Activated gamma-delta T cell treated with Interleukin-2 at 50 U/mL for 16 hours (primary cell): ENCODE data around the gene LIN28B.
"Not testable (repeated sequence)": the region's sequence is repeated elsewhere in the genome, so short reads cannot be mapped to it uniquely, and the experiment has no call there.

Experiments
- DNase-seq: peaks from one replicate; pipeline ENCODE4 v3.0.0-alpha.2; 2020

LIN28B gene, protein sequence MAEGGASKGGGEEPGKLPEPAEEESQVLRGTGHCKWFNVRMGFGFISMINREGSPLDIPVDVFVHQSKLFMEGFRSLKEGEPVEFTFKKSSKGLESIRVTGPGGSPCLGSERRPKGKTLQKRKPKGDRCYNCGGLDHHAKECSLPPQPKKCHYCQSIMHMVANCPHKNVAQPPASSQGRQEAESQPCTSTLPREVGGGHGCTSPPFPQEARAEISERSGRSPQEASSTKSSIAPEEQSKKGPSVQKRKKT

DNA sequence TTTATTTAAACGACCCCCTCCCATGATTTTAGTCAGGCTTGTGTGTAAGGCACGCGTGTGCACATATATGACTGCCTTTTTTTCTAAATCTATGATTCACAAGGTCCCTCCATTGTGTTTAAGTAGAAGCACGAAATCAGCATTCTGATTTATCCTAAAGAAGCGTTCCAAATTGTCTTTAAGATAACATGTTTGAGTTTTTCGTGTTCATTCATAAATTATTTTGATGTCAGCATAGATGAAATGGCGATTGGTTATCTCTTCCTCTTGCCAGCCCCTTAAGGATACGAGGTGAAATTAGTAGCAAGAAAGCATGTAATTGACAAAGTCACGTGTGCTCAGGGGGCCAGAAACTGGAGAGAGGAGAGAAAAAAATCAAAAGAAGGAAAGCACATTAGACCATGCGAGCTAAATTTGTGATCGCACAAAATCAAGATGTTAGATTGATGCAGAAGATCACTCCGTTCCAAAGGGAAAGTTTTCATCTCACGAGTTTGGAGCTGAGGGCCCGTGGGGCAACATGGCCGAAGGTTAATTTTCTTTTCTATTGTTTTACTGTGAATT is at the start of gene LIN28B:
TSS of gene LIN28B (plus strand) at position 377 of the 564 bp plus-strand sequence. CDS start at position 521, 144 bp downstream.
- DNase-seq: no peak

DNA sequence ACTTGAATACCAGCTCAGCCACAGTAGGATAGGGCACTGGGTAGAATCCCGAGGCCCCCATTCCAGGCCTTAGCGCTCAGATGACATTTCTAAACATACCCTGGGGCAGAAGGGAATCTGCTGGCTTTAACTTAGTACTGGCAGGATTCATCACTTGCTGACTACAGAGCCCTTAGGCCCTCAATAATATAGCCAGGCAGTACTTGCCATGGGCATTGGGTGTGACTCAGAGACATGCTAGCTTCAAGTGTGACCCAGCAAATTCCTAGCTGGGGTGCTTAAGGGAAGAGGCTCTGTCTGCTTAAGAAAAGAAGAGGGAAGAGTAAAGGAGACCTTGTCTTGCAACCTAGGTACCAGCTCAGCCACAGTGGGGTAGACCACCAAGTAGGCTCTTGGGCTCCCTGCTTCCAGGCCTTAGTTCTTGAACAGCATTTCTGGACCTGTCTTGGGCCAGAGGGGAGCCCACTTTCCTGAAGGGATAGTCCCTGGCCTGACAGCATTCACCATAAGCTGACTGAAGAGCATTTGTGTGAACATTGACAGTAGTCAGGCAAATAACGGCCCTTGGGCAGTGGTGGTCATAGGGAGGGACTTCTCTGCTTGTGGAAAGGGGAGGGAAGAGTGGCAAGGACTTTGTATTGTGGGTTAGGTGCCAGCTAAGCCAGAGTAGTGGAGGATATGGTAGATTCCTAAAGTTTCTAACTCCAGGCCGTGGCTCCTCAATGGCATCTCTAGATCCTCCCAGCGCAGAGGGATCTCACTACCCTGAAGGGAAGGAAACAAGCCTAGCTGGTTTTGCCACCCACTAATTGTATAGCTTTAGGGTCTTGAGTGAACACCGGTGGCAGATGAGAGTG is 48.6 kb upstream of the LIN28B start:
- no peak for DNase-seq

DNA sequence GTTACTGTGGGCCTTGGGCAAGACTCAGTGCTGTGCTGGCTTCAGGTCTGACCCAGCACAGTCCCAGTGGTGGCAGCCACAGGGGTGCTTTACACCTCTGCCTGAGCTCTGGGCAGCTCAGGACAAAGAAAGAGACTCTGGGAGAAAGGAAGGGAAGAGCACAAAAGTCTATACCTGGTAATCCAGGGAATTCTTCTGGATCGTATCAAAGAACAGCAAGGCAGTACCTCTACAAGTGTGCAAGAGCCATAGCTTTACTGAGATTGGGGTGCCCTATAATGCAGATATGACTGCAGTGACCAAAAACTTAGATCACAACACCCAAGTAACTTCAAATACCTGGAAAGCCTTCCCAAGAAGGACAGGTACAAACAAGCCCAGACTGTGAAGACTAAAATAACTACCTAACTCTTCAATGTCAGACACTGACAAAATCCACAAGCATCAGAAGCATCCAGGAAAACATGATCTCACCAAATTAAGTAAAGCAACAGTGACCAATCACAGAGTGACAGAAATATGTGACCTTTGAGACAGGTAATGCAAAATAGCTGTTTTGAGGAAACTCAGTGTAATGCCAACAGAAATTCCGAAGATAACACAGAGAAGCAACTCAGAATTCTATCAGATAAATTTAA is 47.9 kb upstream of the LIN28B start:
- no peak for DNase-seq

DNA sequence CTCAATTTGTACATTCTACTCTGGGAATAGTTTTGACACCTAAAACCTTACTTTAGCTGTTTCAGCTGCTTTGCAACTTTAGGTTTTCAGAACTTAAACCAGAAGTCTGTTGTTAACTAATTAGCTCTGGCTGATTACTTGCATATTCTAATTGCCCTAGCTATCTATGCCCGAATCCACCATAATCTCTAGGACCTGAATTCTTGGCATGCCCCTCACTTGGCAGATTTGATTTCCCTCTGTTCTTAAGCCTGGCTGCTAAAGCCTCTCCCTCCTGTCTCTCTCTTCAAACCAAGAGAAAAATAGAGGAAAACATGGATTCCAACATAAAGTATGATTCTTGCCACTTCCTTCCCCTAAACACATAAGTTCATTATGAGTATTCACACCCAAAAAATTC is 35.0 kb upstream of the LIN28B start:
- DNase-seq: no peak

DNA sequence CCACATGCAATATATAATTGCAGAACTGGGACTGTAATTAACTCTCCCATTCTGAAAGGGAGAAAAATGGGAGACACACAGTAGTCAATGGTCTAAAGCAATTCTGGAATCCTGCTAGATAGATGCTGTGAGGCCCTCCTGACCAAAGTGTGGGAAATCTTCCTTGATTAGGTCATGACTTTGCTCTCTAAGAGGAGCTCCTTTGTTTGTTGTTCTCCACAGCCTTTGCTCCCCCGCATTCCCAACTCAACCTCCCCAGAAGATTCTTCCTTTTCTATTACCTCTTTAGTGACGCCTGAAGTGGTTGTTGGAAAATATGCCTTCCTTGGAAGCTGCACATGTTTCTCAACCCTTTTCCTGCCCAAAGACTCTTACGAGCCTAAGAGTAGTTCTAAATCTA is 28.8 kb upstream of the LIN28B start:
- no peak for DNase-seq

DNA sequence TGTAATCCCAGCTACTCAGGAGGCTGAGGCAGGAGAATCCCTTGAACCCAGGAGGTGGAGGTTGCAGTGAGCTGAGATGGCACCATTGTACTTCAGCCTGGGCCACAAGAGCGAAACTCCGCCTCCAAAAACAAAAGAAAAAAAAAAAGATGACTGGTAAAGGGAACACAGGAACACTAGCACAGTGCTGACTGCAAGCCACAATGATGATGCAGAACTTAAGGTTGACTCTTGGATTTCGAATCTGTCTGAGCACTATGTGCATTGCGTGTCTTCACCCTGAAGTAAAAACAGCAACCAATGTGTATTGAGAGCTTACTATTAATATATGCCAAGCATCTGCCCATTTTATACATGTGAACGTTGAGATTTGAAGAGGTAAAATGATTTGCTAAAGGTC is 27.6 kb upstream of the LIN28B start:
- no peak for DNase-seq

DNA sequence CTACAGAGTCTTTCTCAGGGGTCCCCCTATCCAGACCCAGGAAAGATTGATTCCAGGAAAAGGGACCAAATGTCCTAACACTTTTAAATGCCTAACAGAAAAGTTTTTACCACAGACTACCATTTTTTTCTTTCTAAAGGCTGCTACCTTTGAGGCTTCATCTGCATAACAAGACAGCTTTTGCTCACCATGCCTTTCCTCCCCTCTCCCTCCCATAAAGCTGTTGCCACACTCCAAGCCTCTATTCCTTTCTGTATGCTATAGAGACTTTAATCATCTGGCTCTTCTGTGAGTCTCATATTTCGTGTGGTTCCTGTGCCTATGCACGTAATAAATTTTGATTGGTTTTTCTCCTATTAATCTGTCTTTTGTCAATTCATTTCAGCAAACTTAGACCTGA is 26.0 kb upstream of the LIN28B start:
- DNase-seq: no peak

DNA sequence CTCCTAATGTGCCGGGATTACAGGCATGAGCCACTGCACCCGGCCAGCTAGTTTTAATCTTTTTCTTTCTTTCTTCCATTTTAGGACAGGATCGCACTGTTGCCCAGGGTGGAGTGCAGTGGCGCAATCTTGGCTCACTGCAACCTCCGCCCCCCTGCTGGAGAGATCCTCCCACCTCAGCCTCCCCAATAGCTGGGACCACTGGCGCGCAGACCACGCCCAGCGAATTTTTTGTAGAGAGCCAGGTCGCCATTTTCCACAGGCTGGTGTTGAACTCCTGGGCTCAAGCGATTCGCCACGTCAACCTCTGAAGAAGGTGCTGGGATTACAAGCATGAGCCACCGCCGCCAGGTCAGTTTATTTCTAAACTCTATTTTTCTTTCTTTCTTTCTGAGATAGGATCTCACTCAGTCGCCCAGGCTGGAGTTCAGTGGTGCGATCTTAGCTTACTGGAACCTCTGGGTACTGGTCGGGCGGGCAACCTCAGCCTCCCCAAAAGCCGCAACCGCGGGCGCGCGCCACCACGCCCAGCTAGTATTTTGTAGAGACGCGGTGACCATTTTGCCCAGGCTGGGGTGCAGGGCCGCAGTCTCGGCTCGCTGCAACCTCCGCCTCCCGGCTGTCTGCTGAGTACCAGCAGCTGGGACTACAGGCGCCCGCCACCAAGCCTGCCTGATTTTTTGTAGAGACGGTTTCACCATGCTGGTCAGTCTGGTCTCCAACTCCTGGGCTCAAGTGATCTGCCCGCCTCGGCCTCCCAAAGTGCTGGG is 20.0 kb upstream of the LIN28B start:
- no peak for DNase-seq

DNA sequence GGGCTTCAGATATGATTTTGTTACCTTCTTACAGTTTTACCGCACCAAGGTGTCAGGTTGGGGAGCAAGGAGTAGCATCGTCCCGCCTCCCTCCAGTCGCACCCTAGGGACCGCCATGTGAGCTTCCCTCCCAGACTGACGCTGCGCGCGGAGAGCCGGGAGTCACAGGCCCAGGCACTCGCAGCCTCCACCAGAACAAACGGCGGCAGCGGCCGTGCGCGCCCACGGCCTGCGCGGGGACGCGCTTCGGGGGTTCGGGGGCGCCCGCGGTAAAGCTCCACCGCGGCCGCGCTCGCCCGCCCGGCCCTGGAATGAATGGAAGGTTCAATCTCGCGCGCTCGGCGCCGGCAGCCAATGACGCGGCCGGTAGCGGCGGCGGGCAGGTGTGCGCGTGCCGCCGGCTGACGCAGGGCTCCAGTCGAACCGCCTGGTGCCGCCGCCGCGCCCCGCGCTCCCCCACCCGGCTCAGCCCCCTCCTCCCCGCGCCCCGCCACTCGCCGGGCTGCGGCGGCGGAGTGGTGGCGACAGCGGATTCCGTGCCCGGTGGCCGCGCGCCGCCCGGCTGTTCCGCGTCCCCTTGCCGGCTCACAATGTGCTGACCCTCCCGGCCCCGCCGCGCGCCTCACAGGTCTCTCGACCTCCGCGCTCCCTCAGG is 16.5 kb upstream of the LIN28B start:
- DNase-seq: no peak

DNA sequence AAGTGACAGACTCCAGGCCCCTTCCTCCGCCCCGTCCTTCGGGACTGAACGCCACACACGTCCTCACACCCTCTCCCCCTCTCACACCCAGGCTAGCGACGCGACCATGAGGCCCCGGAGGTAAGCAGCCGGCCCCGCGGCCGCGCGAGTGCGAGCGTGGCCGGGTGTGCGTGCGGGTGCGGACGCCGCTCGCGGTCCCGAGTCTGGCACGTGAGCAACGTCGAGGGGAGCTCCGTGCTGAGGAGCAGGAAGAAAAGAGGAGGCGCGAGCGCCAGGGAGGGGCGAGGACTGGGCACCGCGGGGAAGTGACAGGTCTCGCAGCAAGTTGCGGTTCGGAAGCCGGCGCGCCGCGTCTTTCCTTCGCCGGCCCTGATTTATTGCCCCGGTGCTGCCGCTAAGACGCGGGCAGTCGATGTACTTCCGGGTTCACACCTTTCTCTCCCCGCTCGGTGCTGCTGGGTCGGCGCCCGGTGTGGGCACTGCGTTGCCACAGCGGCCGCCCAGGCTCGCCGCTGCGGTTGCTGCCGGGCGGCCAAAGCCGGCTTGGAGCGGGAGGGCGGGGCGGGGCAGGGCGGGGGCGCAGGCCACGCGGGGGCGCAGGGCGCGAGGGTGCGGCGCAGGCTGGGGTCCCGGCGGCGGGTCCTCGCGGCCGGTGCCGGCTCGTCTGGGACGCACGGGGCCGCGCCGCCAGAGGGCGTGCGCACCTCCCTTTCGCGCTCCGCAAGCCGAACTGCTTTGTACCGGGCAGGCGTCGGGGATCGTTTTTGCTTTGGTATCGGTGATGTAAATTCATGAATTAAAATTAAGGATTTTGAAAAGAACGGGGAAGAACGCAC is 15.8 kb upstream of the LIN28B start:
- no peak for DNase-seq

DNA sequence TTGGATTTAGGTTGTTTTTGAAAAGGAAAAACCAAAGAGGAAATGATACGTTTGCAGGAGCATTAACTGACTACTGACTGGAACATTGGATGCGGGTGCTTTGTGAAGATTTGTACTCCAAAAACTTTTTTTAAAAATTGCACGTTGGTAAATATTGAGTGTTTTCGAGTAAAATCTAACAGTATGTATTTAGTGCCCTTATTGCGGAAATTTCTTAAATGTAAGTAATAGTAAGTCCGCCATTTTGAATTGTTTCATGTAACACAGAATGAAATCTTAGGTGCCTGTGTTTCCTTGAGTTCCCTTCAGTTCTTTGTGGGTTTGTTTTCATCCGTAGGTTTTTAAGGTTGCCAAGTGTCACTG is 15.2 kb upstream of the LIN28B start:
- no peak for DNase-seq

DNA sequence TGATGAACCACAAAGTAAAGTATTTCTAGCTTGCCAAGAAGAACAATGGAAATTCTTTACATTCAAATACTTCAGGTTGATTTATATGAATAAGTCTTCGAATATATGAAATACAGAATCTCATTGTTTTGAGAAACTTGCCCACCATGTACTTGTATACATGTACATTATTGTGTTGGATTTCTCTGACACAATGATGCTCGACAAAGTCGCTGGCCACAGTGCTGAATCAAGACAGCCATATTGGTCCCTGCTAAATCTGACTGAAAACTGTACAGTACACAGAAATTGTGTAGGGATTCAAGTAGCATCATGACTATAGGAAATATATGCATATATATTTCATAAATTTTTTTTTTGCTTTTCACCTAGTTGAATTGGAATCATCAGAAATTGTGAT is 13.1 kb upstream of the LIN28B start:
- DNase-seq: no peak

DNA sequence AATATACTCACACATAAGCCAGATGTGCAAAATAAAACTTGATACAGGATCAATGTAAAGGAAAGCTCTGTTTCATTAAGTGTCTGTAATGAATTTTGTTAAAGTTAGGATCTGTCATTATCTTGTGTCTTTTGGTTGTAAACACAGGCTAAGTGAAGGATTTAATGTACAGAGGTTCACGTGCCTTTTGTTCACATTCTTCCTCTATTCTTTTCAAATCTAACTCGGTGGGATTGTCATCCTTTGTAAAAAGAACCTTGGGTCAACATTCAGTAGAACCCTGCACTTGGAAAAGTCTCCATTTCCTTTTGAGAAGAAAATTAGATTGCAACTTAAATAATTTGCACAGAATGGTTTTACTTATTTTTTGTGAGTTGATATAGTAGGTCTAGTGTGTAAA is 7.7 kb upstream of the LIN28B start:
- DNase-seq: no peak

DNA sequence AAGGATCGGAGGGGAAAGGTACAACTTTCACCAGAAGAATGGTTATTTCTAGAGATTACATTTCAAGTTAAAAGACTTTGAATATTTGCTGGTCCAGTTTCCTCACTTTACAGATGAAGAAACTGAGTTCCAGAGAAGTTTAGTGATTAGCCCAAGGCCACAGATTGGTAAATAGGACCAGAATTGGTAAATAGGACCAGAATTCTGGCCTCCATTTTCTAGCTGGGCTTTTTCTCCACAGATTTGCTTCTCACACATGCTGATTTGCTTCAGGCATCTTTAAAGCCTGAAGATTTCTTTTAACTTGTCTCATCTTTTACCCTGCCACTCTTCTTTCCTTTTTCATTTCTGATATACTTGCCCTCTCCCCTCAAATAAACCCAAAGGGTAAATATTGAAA is 5.2 kb upstream of the LIN28B start:
- no peak for DNase-seq

DNA sequence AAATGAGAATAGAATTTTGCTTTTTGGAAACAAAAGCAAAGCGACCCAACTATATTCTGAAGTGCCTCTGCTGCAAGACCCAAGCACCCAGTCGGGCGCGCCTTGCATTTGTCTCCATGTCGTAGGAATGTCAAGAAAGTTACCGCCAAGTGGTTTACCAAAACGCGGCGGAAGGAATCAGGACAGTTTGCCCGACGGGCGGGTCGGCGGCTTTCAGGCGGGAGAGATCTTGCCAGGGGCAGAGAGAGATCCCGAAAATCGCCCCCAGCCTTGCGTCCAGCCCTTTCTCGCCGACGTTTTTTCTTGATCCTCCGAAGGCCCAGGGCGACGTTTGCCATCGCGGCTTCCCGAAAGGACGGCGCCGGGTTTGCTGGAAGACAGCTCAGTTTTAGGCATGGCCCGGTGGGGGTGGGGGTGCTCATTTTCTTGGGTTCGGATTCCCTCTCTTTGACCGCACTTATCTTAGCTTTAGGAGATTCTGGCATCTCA is 4.0 kb upstream of the LIN28B start:
- DNase-seq: no peak

DNA sequence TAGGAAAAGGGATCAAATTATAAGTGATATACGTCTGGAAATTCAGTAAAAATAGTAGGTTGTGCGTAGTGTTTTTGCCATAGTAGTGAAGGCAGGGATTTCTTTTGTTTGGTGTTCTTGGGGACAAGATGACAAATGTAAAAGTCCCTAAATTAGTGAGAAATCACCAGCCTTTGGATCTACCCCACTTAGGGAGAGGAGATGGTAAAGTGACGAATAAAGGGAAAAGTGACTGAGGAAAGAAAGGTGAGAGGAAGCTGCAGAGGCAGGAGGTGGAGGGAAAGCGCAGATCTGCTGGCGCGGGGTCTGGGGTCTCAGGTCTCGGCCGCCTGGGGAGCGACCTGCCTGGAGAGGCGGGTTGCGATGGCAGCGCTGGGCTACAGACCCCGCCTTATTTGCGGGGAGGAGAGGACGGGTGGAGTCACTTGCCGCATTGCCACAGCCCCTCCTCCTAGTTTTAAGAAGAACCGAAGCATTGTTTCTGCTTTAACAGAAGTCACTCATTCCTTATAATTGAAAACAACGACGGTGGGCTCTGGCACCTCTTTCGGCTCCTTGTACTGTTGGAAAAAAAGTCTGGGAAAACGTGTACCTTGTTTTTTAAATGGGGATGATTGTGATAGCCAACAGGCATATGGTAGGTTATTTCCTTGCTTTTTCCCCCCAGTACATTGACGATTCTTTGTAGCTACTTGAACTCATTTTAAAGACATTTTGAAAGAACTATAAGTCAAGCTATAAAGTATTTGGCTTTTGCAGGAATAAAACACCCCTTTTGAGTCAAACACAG is 3.3 kb upstream of the LIN28B start:
- not testable (repeated sequence) for DNase-seq

DNA sequence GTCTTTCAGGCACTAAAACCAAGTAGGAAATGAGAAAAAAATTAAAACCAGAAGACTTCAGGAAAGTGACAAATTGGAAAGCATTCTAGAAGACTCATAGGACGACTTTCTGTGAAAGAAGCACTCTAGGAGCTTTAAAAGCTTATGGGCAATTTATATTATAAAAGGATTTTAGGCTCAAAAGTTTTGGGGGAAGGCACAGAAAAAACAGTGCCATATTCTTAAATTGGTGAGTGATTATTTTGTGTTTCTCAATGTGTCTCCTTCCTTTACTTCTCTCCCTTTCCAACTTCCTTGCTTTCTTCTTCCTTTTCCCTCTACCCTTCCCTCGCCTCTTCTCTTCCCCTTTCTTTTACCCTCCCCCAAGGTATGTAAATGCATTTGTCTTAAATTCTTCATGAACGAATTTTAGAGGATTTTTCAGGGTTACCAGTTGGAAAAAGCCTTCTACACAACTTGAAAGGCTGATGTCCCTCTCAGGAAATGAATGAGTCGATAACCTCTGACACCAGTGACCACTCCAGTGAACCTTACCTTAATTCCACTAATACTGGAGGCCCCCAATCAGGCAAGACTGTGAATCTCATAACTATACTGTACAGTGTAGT is 2.6 kb upstream of the LIN28B start:
- no peak for DNase-seq

DNA sequence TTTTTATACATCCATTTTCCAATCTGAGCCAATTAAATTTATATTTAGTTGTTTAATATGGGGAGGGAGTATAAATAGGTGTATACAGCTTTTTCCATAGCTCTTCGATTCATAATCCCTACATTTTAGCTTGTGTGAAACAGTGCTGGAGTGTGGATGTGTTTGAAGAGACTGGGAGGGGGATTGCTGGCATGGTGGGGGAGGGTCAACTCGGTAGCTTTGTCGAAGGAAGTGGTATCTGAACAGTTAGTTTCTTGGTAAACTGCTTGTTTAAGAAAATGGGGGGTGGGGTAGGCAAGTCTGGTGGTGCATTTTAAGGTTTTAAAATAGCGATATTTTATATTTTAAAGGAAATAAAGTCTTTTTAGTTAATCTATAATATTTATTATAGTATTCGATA is 1.4 kb upstream of the LIN28B start:
- DNase-seq: no peak

DNA sequence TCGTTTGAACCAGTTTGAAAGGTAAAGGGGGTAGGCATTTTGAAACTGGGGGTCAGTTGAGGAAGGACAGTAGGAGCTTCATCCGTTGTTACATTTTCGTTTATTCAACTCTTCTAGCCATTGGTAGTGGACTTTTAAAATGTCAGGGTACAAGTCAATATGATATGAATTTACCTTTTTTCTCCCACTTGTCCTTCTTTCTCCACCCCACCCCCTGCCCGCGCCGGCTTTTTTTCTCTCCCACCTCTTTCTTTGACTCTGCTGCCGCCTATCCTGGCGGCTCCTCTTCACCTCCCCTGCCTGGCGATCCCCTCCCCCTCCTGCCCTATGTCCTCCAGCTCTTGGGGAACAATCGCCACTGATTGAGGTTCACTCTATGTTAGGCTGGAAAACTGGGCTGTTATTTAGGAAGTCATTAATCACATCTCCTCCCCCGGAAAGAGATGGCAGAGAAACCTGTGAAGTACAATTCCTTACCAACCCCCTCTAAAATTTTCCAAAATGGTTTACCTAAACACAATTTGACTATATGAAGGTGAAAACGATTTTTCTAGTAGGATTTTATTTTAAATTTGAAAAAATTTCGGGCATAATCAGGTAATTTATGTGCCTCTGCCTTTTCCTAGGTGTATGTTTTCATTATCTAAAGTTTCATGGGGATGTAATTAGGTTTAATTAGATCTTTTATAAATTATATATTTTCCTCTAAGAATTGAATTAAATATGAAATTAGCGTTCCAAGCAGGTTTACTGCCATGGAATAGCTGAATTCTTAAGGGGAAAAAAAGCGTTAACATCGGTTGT is 778 bp upstream of the LIN28B start:
- DNase-seq: no peak
